ENCODE data around the gene SCUBE1. TPM values are rescaled to one million over a fixed set of nuclear protein-coding genes. Genes with fewer than 3 reads are reported as not detected.

SCUBE1 gene
- total RNA-seq, 1 donor from 2014 or later, result 25.9 TPM

DNA sequence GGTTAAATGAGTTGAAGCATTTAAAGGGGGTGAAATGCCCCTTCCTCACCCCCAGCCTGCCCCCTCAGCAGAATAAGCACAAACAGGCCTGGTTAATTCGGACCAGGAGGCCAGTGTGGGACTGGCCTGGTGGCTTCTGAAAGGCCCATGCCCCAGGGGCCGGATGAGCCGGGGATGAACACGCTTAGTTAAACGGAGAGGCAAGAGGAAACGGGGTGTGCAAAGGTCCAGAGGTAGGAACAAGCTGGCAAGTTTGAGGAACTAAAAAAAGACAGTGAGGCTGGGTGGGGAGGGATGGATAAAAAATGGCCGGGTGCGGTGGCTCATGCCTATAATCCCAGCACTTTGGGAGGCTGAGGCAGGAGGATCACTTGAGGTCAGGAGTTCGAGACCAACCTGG, 11.5 kb downstream of the SCUBE1 start:
- H3K27ac ChIP-seq, result no peak overlapping the region
- Mint-ChIP-seq H3K4me1 (peaks cover 38% of the 10 kb centered on the region), H3K36me3 (peaks cover 6% of the 10 kb centered on the region), H3K9me3 (no peaks in the 10 kb centered on the region), H3K27ac (no peak overlapping the region), H3K27me3 (ENCODE audit: insufficient read depth, low read depth) (peaks cover 7% of the 10 kb centered on the region), H3K4me3 (no peak overlapping the region)
- peaks cover 68% of the 10 kb centered on the region for H4K20me1 ChIP-seq (ENCODE audit: low read depth)
- H2AFZ ChIP-seq (replicated peaks), result no peak overlapping the region
- peaks cover 36% of the 10 kb centered on the region for H3K4me1 ChIP-seq
- H3K27me3 ChIP-seq, result no peaks in the 10 kb centered on the region
- TF ChIP-seq EZH2 (IDR thresholded peaks at IDR 0.05) (no peak), EZH2phosphoT487 (IDR thresholded peaks at IDR 0.05) (no peak)
- TF ChIP-seq, protein P1, sequence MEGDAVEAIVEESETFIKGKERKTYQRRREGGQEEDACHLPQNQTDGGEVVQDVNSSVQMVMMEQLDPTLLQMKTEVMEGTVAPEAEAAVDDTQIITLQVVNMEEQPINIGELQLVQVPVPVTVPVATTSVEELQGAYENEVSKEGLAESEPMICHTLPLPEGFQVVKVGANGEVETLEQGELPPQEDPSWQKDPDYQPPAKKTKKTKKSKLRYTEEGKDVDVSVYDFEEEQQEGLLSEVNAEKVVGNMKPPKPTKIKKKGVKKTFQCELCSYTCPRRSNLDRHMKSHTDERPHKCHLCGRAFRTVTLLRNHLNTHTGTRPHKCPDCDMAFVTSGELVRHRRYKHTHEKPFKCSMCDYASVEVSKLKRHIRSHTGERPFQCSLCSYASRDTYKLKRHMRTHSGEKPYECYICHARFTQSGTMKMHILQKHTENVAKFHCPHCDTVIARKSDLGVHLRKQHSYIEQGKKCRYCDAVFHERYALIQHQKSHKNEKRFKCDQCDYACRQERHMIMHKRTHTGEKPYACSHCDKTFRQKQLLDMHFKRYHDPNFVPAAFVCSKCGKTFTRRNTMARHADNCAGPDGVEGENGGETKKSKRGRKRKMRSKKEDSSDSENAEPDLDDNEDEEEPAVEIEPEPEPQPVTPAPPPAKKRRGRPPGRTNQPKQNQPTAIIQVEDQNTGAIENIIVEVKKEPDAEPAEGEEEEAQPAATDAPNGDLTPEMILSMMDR (IDR thresholded peaks at IDR 0.05), result no peak
- peaks cover 28% of the 10 kb centered on the region for H3F3A ChIP-seq (ENCODE audit: low read depth)
- H3K36me3 ChIP-seq, result no peaks in the 10 kb centered on the region
- no peaks in the 10 kb centered on the region for H3K9me3 ChIP-seq (ENCODE audit: low read depth)
- H3K4me2 ChIP-seq, result no peak overlapping the region
- no peak for DNase-seq (ENCODE audit: low spot score)
- no peak overlapping the region for H3K4me3 ChIP-seq
- H3K79me2 ChIP-seq (ENCODE audit: low read depth), result no peaks in the 10 kb centered on the region
- no peak overlapping the region for H3K9ac ChIP-seq

- peaks cover 35% of the 10 kb centered on the region for H3F3A ChIP-seq (ENCODE audit: low read depth)
- H3K4me3 ChIP-seq, result no peak overlapping the region
- no peak for DNase-seq (ENCODE audit: low spot score)
- Mint-ChIP-seq H3K27me3 (ENCODE audit: insufficient read depth, low read depth) (peaks cover 9% of the 10 kb centered on the region), H3K4me1 (peaks cover 45% of the 10 kb centered on the region), H3K4me3 (peak overlapping the region; percentile 25), H3K27ac (peak overlapping the region; percentile 55), H3K36me3 (peaks cover 6% of the 10 kb centered on the region), H3K9me3 (no peaks in the 10 kb centered on the region)
- H3K27me3 ChIP-seq, result no peaks in the 10 kb centered on the region
- H4K20me1 ChIP-seq (ENCODE audit: low read depth), result peaks cover 71% of the 10 kb centered on the region
- H3K27ac ChIP-seq, result no peak overlapping the region
- H3K4me2 ChIP-seq, result no peak overlapping the region
- H3K9me3 ChIP-seq (ENCODE audit: low read depth), result no peaks in the 10 kb centered on the region
- no peaks in the 10 kb centered on the region for H3K36me3 ChIP-seq
- TF ChIP-seq EZH2 (IDR thresholded peaks at IDR 0.05) (no peak), EZH2phosphoT487 (IDR thresholded peaks at IDR 0.05) (no peak)
- TF ChIP-seq, protein P1 (IDR thresholded peaks at IDR 0.05), result no peak
- H3K4me1 ChIP-seq, result peaks cover 40% of the 10 kb centered on the region
- no peaks in the 10 kb centered on the region for H3K79me2 ChIP-seq (ENCODE audit: low read depth)
- no peak overlapping the region for H2AFZ ChIP-seq (replicated peaks)
- no peak overlapping the region for H3K9ac ChIP-seq
Observed at GRCh38 chr22:43331069-43331451, 12.1 kb downstream of the SCUBE1 start.

- Mint-ChIP-seq H3K9me3 (no peaks in the 10 kb centered on the region), H3K4me3 (peak overlapping the region; percentile 33), H3K36me3 (peaks cover 6% of the 10 kb centered on the region), H3K27ac (peak overlapping the region; percentile 55), H3K4me1 (peaks cover 51% of the 10 kb centered on the region), H3K27me3 (ENCODE audit: insufficient read depth, low read depth) (peaks cover 9% of the 10 kb centered on the region)
- Histone ChIP-seq H3K27ac (no peak overlapping the region), H3F3A (ENCODE audit: low read depth) (peaks cover 41% of the 10 kb centered on the region), H3K79me2 (ENCODE audit: low read depth) (no peaks in the 10 kb centered on the region), H3K4me3 (no peak overlapping the region), H3K9me3 (ENCODE audit: low read depth) (no peaks in the 10 kb centered on the region), H3K36me3 (no peaks in the 10 kb centered on the region), H3K9ac (no peak overlapping the region), H2AFZ (replicated peaks) (no peak overlapping the region), H4K20me1 (ENCODE audit: low read depth) (peaks cover 75% of the 10 kb centered on the region), H3K4me1 (peaks cover 46% of the 10 kb centered on the region), H3K4me2 (no peak overlapping the region), H3K27me3 (no peaks in the 10 kb centered on the region)
- no peak for DNase-seq (ENCODE audit: low spot score)
- TF ChIP-seq EZH2phosphoT487 (IDR thresholded peaks at IDR 0.05), result no peak
- TF ChIP-seq, protein P1 (IDR thresholded peaks at IDR 0.05), result no peak
- no peak for TF ChIP-seq EZH2 (IDR thresholded peaks at IDR 0.05)
Observed at GRCh38 chr22:43330178-43331068, 12.7 kb downstream of the SCUBE1 start.
